GM19035 (cell line): Measurements from ENCODE around the gene MAPKAP1.

Source experiments
- ATAC-seq: cut with Tn5 transposase; IDR thresholded peaks from one replicate; pipeline ENCODE4 v1.9.1; 2021; ENCODE audit not compliant: unreplicated experiment

Gene MAPKAP1

DNA sequence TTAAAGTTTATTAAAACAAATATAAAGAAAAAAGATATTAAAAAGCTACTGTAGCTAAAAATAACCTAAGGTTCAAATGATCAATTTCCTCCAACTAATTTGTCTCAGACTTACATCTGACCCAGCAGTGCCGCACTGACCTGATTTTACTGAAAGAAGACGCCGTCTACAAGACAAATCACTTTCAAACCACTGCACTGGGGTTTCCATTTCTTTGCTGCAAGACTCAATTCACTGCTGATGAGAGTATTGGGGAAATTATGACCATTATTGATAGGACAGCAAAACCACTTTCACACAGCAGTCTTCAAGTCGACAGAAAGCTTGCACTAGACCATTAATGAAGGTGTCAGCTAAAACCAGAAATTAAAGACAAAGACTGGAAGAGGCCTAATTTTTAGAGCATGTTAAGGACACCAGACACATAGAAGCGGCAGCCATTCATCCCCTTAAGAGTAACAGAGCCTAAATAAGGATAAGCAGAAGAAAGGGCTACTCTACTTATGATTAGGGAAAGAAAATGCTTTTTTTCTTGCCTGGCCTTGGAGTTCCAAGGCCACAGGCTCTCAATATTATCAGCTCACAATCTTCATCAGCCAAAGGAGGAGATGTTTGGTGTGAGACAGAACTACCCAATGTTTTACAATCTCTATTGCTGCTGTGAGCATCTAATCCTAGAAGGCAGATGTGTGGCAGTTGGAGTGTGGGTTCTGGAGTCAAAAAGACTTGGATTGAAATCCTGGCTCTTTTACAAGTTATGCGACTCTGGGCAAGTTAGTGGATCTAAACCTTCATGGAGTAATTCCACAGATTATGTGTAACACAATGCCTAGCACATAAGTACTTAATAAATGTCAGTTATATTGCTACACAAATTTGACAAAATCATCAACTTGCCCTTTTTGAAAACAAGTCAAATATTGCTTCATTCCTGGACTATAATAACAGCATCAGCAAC lies 190.7 kb downstream of the MAPKAP1 start:
- no peak for ATAC-seq

DNA sequence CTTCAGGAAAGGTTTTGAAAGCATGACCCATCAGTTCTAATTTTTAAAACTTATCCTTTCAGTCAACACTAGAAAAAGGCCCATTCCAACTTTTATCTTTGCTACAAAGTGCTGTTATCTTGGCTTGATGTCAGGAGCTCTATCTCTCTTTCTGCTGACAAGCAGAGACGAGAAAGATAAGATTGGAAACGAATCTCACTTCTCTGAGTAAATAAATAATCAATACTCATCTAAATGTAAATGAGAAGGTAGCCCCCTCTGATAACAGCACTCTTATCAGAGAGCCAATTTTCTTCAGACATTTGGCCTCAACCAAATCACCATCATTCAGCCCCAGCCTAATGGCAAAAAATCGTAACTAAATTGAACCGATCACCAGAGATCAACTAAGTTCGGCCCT lies 191.7 kb downstream of the MAPKAP1 start:
- no peak for ATAC-seq

DNA sequence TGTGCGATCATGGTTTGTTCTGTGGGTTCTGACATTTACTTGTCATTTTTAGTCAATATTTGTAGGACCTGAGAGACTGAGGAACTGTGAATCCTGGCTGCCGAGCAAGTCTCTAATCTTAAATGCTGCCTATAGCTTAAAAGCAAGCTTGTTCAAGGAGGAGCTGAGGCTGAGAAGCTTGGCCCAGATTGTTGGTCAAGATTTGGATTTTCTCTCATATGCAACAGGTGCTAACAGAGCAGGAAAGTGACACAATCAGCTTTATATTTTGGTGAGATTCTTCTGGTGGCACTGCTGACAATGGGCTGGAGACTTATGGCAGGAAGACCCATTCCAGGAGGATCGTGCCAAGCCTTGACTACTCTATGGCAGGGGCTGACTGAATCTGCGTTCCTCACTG lies 192.5 kb downstream of the MAPKAP1 start:
- ATAC-seq = no peak

DNA sequence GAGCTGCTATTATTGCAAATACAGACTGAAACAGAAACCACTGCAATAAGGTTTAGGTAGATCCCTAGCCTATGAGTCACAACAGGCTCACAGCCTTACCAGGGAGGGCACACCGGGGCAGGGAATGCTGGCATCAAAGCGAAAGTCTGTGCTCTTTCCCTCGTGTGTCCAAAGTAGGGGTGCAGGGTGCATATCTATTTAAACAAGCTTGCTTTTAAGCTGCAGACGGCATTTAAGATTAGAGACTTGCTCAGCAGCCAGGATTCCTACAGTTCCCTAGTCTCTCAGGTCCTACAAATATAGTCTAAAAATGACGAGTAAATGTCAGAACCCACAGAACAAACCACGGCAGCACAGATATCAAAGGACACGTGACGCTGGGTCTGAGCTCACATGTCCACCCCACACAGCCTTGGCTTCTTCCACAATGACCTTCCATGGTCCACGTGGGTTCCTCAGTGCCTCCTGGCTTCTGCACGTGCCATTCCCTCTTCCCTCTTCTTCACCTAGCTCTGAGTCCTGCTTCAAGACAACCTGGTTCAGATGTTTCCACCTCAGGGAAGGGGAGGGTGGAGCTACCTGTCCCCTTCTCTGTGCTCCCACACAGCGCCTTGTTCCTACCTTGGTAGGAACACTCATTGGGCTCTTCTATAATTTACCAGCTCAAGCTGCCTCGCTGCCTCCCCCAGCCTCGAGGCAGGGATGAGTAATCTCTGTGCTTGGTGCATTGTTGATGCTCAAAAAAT lies 193.2 kb downstream of the MAPKAP1 start:
- ATAC-seq = peak; percentile 88

DNA sequence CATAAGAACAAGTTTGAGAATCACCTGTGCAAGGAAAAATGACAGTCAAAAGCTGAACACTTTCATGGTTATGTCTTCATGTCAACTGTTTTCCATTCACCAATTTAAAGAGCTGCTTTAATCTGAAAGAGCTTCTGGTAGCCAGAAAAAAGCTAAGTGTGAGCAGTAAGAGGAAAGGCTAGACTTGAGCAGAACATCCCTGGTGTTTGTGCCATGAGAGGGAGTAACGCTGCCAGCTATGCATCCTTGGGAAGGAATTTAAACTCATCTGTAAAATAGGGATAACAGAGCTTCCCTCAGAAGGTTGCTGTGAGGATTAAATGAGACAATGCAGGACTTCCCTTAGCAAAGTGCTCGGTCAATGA lies 193.7 kb downstream of the MAPKAP1 start:
- ATAC-seq = no peak

DNA sequence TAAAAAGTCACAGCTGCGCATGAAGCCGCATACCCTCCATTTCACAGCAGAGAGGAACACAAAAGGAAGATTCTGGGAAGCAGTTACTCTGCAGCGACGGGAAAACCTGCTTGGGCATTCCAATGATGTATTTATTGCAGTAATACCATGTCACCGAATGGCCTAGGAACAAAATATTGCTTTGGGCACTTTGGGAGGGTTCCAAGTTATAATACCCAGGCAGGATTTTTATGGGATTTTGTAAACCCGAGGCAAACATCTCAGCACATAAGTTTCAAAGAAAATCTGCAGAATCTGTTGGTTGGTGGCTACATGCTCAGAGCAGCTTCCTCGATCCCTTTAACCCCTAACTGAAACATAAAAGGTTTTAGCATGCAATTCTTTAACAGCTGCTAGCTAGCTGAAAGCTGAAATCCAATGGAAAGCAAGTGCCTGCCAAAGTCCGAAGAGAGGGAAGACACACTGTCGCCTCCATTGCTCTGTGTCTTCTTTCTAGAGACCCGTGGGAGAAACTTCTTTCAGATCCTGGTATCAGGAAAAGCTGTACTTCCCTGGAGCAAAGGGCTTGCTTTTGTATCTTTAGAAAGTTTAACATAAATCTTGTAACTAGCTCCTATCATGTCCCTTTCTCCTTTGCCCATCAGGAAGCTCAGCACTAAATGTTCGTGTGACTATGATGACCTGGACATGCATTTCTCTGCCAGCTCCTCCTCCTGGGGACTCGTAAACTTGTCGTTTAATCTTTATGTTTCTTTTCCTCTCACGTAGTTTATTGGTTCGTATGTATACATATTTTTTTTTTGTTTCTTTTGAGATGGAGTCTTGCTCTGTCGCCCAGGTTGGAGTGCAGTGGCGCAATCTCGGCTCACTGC lies 195.0 kb downstream of the MAPKAP1 start:
- ATAC-seq = no peak

DNA sequence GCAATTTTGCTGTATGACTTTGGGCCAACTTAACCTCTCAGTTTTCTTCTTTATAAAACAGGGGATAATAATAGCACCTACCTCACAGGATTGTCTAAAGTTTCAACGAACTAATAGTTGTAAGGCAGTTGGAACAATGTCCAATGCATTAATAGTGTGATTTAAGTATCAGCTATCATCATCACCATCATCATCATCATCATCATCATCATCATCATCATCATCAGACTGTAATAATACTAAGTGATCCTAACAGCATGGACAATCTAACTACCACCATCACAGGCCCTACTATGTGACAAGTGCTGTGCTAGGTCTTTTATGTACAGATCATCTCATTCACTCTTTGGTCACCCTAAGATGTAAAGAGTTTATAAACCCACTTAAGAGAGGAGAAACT lies 196.0 kb downstream of the MAPKAP1 start:
- no peak for ATAC-seq

DNA sequence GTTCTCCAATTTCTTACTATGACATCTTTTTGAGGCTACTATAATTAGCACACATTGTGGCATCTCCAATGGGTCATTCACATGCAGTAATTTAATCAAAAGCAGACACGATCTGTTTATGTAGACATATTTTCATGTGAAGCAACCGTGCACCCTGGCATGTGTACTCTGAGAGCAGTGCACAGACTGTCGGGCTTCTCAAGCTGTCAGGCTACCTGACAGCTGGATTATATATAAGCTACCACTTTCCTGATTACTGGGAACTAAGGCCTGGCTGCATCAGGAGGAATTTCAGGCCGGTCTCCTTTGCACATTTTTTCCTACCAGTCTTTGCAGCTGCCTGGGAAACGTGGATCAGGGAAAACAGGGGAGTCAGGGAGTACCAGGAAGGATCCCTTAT lies 197.5 kb downstream of the MAPKAP1 start:
- ATAC-seq = no peak

DNA sequence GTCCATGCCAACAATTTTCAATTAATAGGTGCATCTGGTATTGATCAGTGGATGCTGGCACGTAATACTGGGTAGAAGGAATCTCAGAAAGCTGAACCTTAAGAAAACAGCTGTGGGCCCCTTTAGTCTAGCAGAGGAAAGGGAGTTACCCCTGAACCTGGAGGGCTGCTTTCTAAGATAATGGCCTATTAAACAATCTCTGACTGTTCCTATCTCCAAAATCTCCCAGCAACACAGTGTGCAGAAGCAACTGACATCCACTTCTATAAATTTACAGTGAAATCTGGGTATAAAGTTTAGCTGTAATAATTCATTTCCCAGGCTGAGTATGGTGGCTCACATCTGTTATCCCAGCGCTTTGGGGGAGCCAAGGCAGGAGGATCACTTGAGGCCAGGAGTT lies 198.8 kb downstream of the MAPKAP1 start:
- no peak for ATAC-seq

DNA sequence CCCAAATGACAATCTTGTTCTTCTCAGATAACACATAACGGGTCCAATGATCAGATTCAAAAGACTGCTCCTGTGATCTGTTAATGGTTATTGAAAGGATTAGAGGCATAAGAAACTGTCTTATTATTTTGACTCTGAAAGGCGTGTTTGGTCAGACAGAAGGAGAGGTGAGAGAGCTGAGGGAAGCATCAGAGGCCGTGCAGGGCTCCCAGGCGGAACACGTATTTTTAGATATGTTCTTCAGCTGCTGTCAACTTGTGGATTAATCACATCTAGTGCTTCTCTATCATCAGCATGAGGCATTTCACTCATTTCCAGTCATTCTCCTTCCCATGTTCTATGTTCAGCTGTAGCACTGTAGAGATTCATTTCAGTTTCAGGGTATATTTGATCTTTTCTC lies 199.8 kb downstream of the MAPKAP1 start:
- no peak for ATAC-seq

DNA sequence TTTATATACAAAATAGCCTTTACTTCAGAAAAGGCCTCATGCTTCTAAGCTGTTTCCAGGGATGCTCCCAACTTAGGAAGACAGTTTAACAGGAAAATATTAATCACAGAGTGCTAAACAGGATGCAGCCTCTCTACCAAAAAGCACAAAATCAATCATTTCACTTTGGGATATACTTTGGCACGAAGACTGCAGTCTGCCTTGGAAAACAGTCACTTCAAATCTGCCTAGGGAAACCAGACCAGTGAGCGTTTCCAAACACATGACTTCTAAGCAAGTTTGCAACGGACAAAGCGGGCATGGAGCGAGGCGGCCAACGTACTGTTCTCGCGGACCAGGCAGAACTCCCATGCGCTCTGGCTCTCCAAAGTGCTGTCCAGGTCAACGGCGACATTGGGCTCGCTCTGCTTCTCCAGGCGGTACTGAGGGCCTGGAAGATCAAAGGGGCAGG lies 201.0 kb downstream of the MAPKAP1 start:
- ATAC-seq = no peak

DNA sequence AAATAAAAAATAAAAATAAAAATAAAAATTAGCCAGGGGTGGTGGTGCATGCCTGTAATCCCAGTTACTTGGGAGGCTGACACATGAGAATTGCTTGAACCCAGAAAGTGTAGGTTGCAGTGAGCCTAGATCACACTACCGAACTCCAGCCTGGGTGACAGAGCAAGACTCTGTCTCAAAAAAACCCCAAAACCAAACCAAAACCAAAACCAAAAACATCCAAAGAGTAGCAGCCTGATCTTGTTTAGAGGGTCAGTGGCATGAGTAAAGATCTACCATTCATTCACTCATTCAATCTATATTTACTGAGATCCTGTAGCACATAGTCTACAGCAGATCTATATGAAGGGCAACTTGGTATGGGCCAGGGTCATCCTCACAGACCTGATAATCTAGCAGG lies 202.4 kb downstream of the MAPKAP1 start:
- ATAC-seq = no peak

DNA sequence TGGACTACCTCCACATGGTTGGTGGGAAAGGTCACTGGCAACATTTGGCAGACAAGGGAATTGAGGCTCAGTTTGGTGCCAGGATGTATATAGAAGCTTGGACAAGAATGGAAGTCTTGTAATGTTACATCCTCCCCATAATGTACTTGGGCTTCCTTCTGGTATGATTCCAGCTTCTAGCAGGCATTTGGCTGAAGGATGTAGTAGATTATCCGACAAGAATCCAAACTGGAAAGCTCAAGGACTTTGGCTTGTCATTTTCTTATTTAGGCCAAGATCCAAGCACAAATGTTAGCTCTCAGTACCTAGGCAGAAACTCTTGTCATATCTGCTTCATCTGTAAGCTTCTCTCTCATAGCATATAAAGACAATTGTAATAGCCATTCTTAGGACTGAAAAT lies 209.1 kb downstream of the MAPKAP1 start:
- ATAC-seq = no peak

DNA sequence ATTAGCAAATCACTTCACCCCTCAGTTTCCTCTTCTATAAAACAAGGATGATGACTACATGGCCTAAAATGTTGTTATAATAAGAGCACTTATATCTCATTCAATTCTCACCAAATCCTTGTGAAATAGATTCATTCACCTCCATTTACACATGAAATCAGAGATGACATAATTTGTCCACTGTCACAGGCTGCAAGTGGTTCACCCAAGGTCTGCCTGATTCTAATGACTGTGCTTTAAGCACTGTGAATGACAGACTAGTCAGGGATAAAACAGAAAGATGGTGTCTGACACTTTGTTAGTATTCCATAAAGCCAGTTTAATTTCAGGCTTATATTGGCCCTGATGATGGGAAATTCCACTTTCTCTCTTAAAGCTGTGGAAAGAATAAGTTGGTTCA lies 209.5 kb downstream of the MAPKAP1 start:
- ATAC-seq = no peak

DNA sequence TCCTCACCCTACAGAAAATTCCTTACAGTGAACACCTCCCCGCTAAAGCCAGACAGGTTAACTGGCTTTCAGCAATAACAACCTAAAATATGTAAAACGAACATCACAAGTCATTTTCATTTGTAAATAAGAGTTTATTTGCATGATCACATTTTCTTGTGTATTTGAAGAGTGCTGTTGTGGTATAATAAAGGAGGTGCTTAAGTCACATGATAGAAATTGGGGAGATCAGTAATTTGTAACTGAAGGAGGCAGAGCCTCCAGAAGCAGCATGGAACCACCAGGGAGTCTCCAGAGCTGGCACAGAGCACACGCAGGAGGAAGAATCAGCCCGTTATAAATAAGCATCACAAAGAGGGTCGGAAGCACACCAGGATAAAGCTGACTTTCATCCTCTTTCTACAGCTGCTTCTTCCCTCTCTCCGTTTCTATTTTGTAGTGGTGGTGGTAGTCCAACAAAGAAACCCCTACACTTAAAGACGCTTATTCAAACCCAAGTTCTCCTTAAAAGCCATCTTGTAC lies 210.6 kb downstream of the MAPKAP1 start:
- no peak for ATAC-seq

DNA sequence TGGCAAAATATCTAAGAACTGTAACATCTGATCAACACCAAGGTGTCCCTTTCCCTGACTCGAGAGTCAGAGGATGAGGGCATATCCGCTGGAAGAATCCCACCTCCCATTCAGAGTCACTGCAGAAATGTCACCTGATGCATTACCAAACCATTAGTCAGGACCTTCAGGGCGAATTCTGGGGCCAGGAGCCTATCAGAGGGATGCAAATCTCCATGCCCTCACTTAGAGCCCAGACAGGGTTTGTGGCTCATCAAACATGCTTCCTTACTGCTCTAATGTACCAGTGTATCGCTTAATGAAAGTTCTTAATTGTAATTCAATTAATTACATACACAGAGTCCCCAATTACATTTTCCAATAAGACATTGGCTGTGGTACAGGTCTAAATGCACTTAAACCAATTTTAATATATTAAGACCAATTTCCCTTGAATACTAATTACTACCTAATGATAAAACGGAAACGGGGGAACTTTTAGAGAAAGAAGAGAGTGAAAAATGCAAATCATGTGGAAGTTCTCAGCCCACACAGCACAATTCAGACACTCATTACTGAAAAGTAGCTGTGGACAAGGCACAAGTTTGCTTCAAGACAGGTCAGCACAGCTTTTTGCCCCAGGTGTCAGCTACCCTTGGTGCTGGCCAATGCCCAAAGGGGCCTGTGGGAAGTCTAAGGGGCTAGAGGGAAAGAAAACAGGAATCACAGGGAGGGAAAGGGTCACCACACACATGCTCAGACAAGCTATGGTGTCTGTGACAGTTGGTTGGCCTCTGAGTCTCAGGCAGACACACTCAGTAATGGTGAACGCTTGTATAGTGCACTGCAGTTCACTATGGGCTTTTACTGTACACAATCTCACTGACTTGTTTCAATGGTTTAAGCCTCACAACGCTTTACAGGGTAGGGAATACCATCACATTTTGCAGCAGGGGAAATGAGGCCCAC lies 211.6 kb downstream of the MAPKAP1 start:
- ATAC-seq = no peak

DNA sequence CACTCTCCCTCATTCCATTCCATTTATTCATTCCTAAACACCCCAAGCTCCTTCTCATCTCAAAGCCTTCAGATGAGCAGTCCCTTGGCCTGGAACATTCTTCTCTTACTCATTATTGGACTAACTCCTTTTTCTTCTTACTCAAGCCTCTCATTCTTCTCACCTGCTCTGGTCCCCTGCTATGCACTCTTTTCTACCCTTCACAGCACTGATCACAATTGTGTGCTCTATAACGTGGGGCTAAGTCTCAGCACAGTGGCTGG lies 212.4 kb downstream of the MAPKAP1 start:
- no peak for ATAC-seq

DNA sequence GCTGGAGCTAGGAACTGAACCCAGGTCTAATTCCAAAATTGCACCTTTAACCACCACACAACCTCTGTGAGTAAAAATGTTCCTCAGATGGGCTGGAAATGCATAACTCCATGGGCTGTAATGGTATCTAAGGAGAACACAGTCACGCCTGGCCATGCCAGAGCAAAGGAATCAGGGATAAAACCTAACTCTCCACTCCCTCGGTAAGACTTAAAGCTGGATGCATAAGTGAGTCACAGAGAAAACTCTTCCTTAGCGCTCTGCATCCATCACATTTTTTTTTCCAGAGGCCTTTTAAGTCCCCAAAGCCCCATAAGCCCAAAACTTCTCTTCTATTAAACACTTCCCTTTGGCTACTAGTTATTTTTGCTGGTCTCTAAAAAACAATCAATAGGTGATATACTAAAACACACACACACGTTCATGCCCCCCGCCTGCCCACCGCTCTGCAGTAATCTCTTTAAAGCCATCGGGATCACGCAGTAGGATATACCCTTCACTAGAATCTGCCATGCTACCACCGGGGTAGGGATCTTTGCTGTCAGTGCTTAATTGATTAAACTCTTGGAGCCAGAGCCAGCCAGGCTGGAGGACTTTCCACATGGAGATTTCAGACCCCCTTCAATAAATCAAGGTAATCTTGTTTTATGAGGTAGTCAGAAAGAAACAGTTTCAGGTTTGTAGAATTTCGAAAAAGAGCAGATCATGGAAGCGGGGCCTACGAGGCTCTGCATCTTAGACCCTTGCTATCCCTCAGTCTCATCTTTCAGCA lies 212.9 kb downstream of the MAPKAP1 start:
- no peak for ATAC-seq

DNA sequence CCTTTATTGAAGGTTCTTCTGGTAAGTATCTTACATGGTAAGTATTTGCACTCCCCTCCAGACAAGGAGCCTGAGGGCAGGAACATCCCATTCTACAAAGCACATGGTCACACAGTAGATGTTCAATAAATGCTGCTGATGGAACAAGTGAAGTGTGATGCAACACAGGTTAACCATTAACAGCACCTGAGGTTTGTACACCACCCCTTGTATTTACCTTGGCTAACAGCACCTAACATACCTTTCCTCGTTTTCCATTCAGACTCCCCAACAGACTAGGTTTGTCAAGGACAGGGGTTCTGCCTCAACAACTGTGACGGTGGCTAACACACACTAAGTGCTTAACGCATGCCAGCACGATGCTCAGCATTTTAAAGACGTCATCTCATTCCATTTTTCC lies 213.6 kb downstream of the MAPKAP1 start:
- ATAC-seq = no peak
